Stimulated activated CD8-positive, alpha-beta memory T cell treated with anti-CD3 and anti-CD28 coated beads, Interleukin-12 subunit alpha, Interleukin-12 subunit beta, amount 100 ng/mL, for 24 hours (primary cell): ENCODE results near the gene COMMD10.

ENCODE experiments used
- DNase-seq: peaks from one replicate; pipeline ENCODE4 v3.0.0-alpha.2; 2020; ENCODE audit errors: extremely low read depth

Gene COMMD10

GRCh38 chr5:116216246-116216645, 131.4 kb downstream of the COMMD10 start:
- no peak for DNase-seq

- no peak for DNase-seq
Measured at GRCh38 chr5:116225281-116225922, 140.6 kb downstream of the COMMD10 start.

GRCh38 chr5:116229131-116229689, 144.4 kb downstream of the COMMD10 start:
- no peak for DNase-seq

GRCh38 chr5:116231288-116231687, 146.5 kb downstream of the COMMD10 start:
- DNase-seq: no peak

- no peak for DNase-seq
Measured at GRCh38 chr5:116234681-116235080, 149.9 kb downstream of the COMMD10 start.

- DNase-seq: no peak
Measured at GRCh38 chr5:116237917-116238500, 153.2 kb downstream of the COMMD10 start.

- no peak for DNase-seq
Measured at GRCh38 chr5:116242343-116242742, 157.5 kb downstream of the COMMD10 start.

GRCh38 chr5:116248432-116248831, 163.6 kb downstream of the COMMD10 start:
- no peak for DNase-seq

GRCh38 chr5:116249648-116250047, 164.8 kb downstream of the COMMD10 start:
- no peak for DNase-seq

- DNase-seq: no peak
Measured at GRCh38 chr5:116256717-116257116, 171.9 kb downstream of the COMMD10 start.

- DNase-seq: no peak
Measured at GRCh38 chr5:116265471-116265870, 180.6 kb downstream of the COMMD10 start.

- DNase-seq: no peak
Measured at GRCh38 chr5:116271446-116272025, 186.7 kb downstream of the COMMD10 start.

- DNase-seq: no peak
Measured at GRCh38 chr5:116272281-116272941, 187.6 kb downstream of the COMMD10 start.

- DNase-seq: no peak
Measured at GRCh38 chr5:116273448-116274242, 188.8 kb downstream of the COMMD10 start.

GRCh38 chr5:116274251-116274650, 189.4 kb downstream of the COMMD10 start:
- no peak for DNase-seq

- DNase-seq: no peak
Measured at GRCh38 chr5:116275282-116275681, 190.5 kb downstream of the COMMD10 start.

GRCh38 chr5:116276952-116277351, 192.1 kb downstream of the COMMD10 start:
- no peak for DNase-seq

GRCh38 chr5:116280149-116280803, 195.5 kb downstream of the COMMD10 start:
- DNase-seq: no peak

GRCh38 chr5:116281309-116281708, 196.5 kb downstream of the COMMD10 start:
- no peak for DNase-seq

- DNase-seq: no peak
Measured at GRCh38 chr5:116288524-116288923, 203.7 kb downstream of the COMMD10 start.

- DNase-seq: no peak
Measured at GRCh38 chr5:116289276-116289675, 204.5 kb downstream of the COMMD10 start.
